ENCODE data around the gene MYO18B. TPM values are rescaled to one million over a fixed set of nuclear protein-coding genes. Genes with fewer than 3 reads are reported as not detected.

Gene MYO18B
- total RNA-seq, 1 donor from 2014 or later: not detected

GRCh38 chr22:25739659-25740344, 2.2 kb upstream of the MYO18B start:
- TF ChIP-seq CTCF (IDR thresholded peaks at IDR 0.05): no peak
- Histone ChIP-seq H3K4me3 (no peak overlapping the region), H3K36me3 (no peaks in the 10 kb centered on the region), H3K27ac (no peak overlapping the region), H3K9me3 (no peaks in the 10 kb centered on the region), H3K27me3 (ENCODE audit: low read depth) (peaks cover 9% of the 10 kb centered on the region), H3K4me1 (no peaks in the 10 kb centered on the region)
- DNase-seq: no peak
- intact Hi-C loops (cut with DNase I): no loop called here
- no peak for ATAC-seq

GRCh38 chr22:25742918-25743708, 1.1 kb downstream of the MYO18B start:
- TF ChIP-seq CTCF (IDR thresholded peaks at IDR 0.05): no peak
- Histone ChIP-seq H3K9me3 (no peaks in the 10 kb centered on the region), H3K4me1 (no peaks in the 10 kb centered on the region), H3K4me3 (no peak overlapping the region), H3K27me3 (ENCODE audit: low read depth) (peaks cover 9% of the 10 kb centered on the region), H3K27ac (no peak overlapping the region), H3K36me3 (no peaks in the 10 kb centered on the region)
- DNase-seq: no peak
- no peak for ATAC-seq
- intact Hi-C loops (cut with DNase I): no loop called here

GRCh38 chr22:25744694-25745093, 2.7 kb downstream of the MYO18B start:
- TF ChIP-seq CTCF (IDR thresholded peaks at IDR 0.05): no peak
- Histone ChIP-seq H3K9me3 (no peaks in the 10 kb centered on the region), H3K27ac (no peak overlapping the region), H3K4me1 (no peaks in the 10 kb centered on the region), H3K36me3 (no peaks in the 10 kb centered on the region), H3K27me3 (ENCODE audit: low read depth) (peaks cover 9% of the 10 kb centered on the region), H3K4me3 (no peak overlapping the region)
- intact Hi-C loops (cut with DNase I): no loop called here
- DNase-seq (no peak), ATAC-seq (no peak)

- Histone ChIP-seq H3K27me3 (ENCODE audit: low read depth) (peaks cover 9% of the 10 kb centered on the region), H3K9me3 (no peaks in the 10 kb centered on the region), H3K36me3 (no peaks in the 10 kb centered on the region), H3K27ac (no peak overlapping the region), H3K4me1 (no peaks in the 10 kb centered on the region), H3K4me3 (no peak overlapping the region)
- intact Hi-C loops (cut with DNase I): no loop called here
- ATAC-seq (no peak), DNase-seq (no peak)
- no peak for TF ChIP-seq CTCF (IDR thresholded peaks at IDR 0.05)
Observed at GRCh38 chr22:25745341-25746011, 3.5 kb downstream of the MYO18B start.

- ATAC-seq: no peak
- Histone ChIP-seq H3K4me3 (no peak overlapping the region), H3K9me3 (no peaks in the 10 kb centered on the region), H3K36me3 (no peaks in the 10 kb centered on the region), H3K27ac (no peak overlapping the region), H3K27me3 (ENCODE audit: low read depth) (peaks cover 9% of the 10 kb centered on the region), H3K4me1 (no peaks in the 10 kb centered on the region)
- intact Hi-C loops (cut with DNase I): no loop called here
- no peak for TF ChIP-seq CTCF (IDR thresholded peaks at IDR 0.05)
- DNase-seq: no peak
Observed at GRCh38 chr22:25746012-25746373, 4.0 kb downstream of the MYO18B start.

Measured in lower lobe of right lung (tissue), 2 donors.